ENCODE data around the gene CD2. TPM values are rescaled to one million over a fixed set of nuclear protein-coding genes. Genes with fewer than 3 reads are reported as not detected.

The CD2 gene
- total RNA-seq, 2 donors from 2014 or later: 2.1 TPM; not detected in 1

GRCh38 chr1:116760996-116761665 lies 6.9 kb downstream of the CD2 start:
- no peaks in the 10 kb centered on the region for H3K27me3 ChIP-seq
- peaks cover 4% of the 10 kb centered on the region for H3K4me1 ChIP-seq
- no peaks in the 10 kb centered on the region for H3K9me3 ChIP-seq
- ATAC-seq: no peak
- no peak for DNase-seq
- 82 to 89% methylated on average over 4 of the region's 4 CpGs for WGBS, 2 donors
- TF ChIP-seq CTCF (IDR thresholded peaks at IDR 0.05) (no peak), POLR2A (IDR thresholded peaks at IDR 0.05) (no peak)
- H3K27ac ChIP-seq: no peak overlapping the region
- H3K36me3 ChIP-seq (replicated peaks in 1 of 2; ENCODE audit: insufficient read depth in 1 of 2, low read depth in 2 of 2): no peaks in the 10 kb centered on the region
- intact Hi-C loops (cut with DNase I): no loop called here
- H3K4me3 ChIP-seq: no peak overlapping the region

- 90 to 97% methylated on average over 2 of the region's 2 CpGs for WGBS, 2 donors
- DNase-seq (no peak), ATAC-seq (no peak)
These were observed 8.1 kb downstream of the CD2 start for GRCh38 chr1:116762281-116762680.

GRCh38 chr1:116762781-116763115 lies 8.5 kb downstream of the CD2 start:
- 75 to 84% methylated on average over 2 to 3 of the region's 3 CpGs for WGBS, 2 donors
- H3K36me3 ChIP-seq (replicated peaks in 1 of 2; ENCODE audit: insufficient read depth in 1 of 2, low read depth in 2 of 2): no peaks in the 10 kb centered on the region
- no peak overlapping the region for H3K27ac ChIP-seq
- intact Hi-C loops (cut with DNase I): no loop called here
- peaks cover 4% of the 10 kb centered on the region for H3K4me1 ChIP-seq
- no peak overlapping the region for H3K4me3 ChIP-seq
- H3K27me3 ChIP-seq: no peaks in the 10 kb centered on the region
- DNase-seq: no peak
- TF ChIP-seq POLR2A (IDR thresholded peaks at IDR 0.05): no peak
- TF ChIP-seq CTCF (IDR thresholded peaks at IDR 0.05): no peak
- H3K9me3 ChIP-seq: no peaks in the 10 kb centered on the region
- no peak for ATAC-seq

More at GRCh38 chr1:116762281-116762680, 8.1 kb downstream of the CD2 start:
- Histone ChIP-seq H3K9me3 (no peaks in the 10 kb centered on the region), H3K27me3 (no peaks in the 10 kb centered on the region), H3K4me1 (peaks cover 4% of the 10 kb centered on the region), H3K36me3 (replicated peaks in 1 of 2; ENCODE audit: insufficient read depth in 1 of 2, low read depth in 2 of 2) (no peaks in the 10 kb centered on the region), H3K4me3 (no peak overlapping the region), H3K27ac (no peak overlapping the region)
- intact Hi-C loops (cut with DNase I): no loop called here
- TF ChIP-seq POLR2A (IDR thresholded peaks at IDR 0.05) (no peak), CTCF (IDR thresholded peaks at IDR 0.05) (no peak)

GRCh38 chr1:116763116-116763786 lies 9.0 kb downstream of the CD2 start:
- 70 to 72% methylated on average over 4 of the region's 4 CpGs for WGBS, 2 donors
- H3K9me3 ChIP-seq: no peaks in the 10 kb centered on the region
- H3K4me1 ChIP-seq: peaks cover 4% of the 10 kb centered on the region
- intact Hi-C loops (cut with DNase I): no loop called here
- ATAC-seq (no peak), DNase-seq (no peak)
- no peak for TF ChIP-seq CTCF (IDR thresholded peaks at IDR 0.05)
- no peak for TF ChIP-seq POLR2A (IDR thresholded peaks at IDR 0.05)
- no peaks in the 10 kb centered on the region for H3K36me3 ChIP-seq (replicated peaks in 1 of 2; ENCODE audit: insufficient read depth in 1 of 2, low read depth in 2 of 2)
- H3K4me3 ChIP-seq: no peak overlapping the region
- no peak overlapping the region for H3K27ac ChIP-seq
- H3K27me3 ChIP-seq: no peaks in the 10 kb centered on the region

All from body of pancreas (tissue), 4 donors.